OCI-LY7 (cell line): ENCODE measurements around the gene FADS6. TPM values are rescaled to one million over a fixed set of nuclear protein-coding genes. Genes with fewer than 3 reads are reported as not detected.

Experiments
- BruUV-seq: library from RNA; stranded (reverse); fragments of 400-500 nt; replicated peaks from 2 replicates; lab custom pipeline; 2021; lab: Mats Ljungman, UMichigan
- CTCF ChIA-PET: fragments of 300-600 bp; sonication (Branson Sonifier 250); formaldehyde crosslinking; loops from one replicate; lab custom pipeline; 2022; ENCODE audit warnings: antibody characterized with exemption; ENCODE audit not compliant: unreplicated experiment; lab: Charles Lee
- POLR2A ChIA-PET: fragments of 300-600 bp; sonication (Branson Sonifier 250); formaldehyde crosslinking; loops from one replicate; lab custom pipeline; 2022; ENCODE audit warnings: antibody characterized with exemption; lab: Charles Lee
- DNase-seq: peaks from one replicate; pipeline ENCODE4 v3.0.0-alpha.2; 2015; ENCODE audit warnings: low spot score
- H2AFZ ChIP-seq: fragments of 200-600 bp; sonication (generic), shearing (Covaris generic); 2 replicates; pipeline ENCODE4 v1.6.1; 2014; ENCODE audit warnings: mild to moderate bottlenecking, antibody characterized with exemption, low read length, moderate library complexity
- H3K27ac ChIP-seq: fragments of 200-600 bp; sonication (generic); 2 replicates; pipeline ENCODE4 v1.5.1; 2014; ENCODE audit warnings: mixed run types, low read depth, mild to moderate bottlenecking, moderate library complexity, low read length, inconsistent platforms; ENCODE audit not compliant: poor library complexity, severe bottlenecking
- H3K36me3 ChIP-seq: fragments of 200-600 bp; sonication (generic); 2 replicates; pipeline ENCODE4 v1.6.1; 2014; ENCODE audit warnings: mild to moderate bottlenecking, antibody characterized with exemption, low read length, moderate library complexity, mixed read lengths; ENCODE audit not compliant: insufficient read depth
- H3K4me1 ChIP-seq: fragments of 200-600 bp; sonication (generic); 2 replicates; pipeline ENCODE4 v1.5.1; 2014; ENCODE audit warnings: mild to moderate bottlenecking, low read length; ENCODE audit not compliant: insufficient read depth, poor library complexity, severe bottlenecking
- H3K4me2 ChIP-seq: fragments of 200-600 bp; sonication (generic); 2 replicates; pipeline ENCODE4 v1.6.1; 2014; ENCODE audit warnings: mild to moderate bottlenecking, low read length
- H3K4me3 ChIP-seq: fragments of 200-600 bp; sonication (generic); 2 replicates; pipeline ENCODE4 v1.5.1; 2014; ENCODE audit warnings: mild to moderate bottlenecking, low read depth, low read length; ENCODE audit not compliant: poor library complexity, severe bottlenecking
- H3K79me2 ChIP-seq: fragments of 200-600 bp; sonication (generic); 2 replicates; pipeline ENCODE4 v1.6.1; 2016; ENCODE audit warnings: low read depth, mild to moderate bottlenecking, low read length, moderate library complexity, mixed read lengths; ENCODE audit not compliant: insufficient read depth
- H3K9me2 ChIP-seq: fragments of 200-600 bp; sonication (generic); 2 replicates; pipeline ENCODE4 v1.6.1; 2016; ENCODE audit warnings: mild to moderate bottlenecking, low read length, mixed read lengths; ENCODE audit not compliant: insufficient read depth
- H3K9me3 ChIP-seq: fragments of 200-600 bp; sonication (generic); 2 replicates; pipeline ENCODE4 v1.6.1; 2014; ENCODE audit warnings: mild to moderate bottlenecking, mixed run types, low read length, mixed read lengths
- H4K20me1 ChIP-seq: fragments of 200-600 bp; sonication (generic); 2 replicates; pipeline ENCODE4 v1.6.1; 2014; ENCODE audit warnings: mild to moderate bottlenecking, antibody characterized with exemption, low read length, moderate library complexity, mixed read lengths; ENCODE audit not compliant: insufficient read depth
- CTCF ChIP-seq: fragments of 200-600 bp; sonication (generic); conservative IDR thresholded peaks from 2 replicates; pipeline ENCODE4 v1.5.1; 2014; ENCODE audit warnings: mild to moderate bottlenecking, antibody characterized with exemption, low read length, moderate library complexity, mixed read lengths
- EZH2phosphoT487 ChIP-seq: fragments of 200-600 bp; sonication (generic); IDR thresholded peaks from 2 replicates; pipeline ENCODE4 v1.6.1; 2018; ENCODE audit warnings: low read depth, borderline replicate concordance, mild to moderate bottlenecking, mixed run types, antibody characterized with exemption, low read length, moderate library complexity, mixed read lengths
- intact Hi-C: fragments of 100-400 bp; cut with micrococcal nuclease; formaldehyde crosslinking; loops from one replicate; pipeline ENCODE4 v1.10.0; 2022; ENCODE audit not compliant: unreplicated experiment
- total RNA-seq, 2 experiments: library from RNA; depleted of rRNA in 1 of 2; stranded (reverse); fragments of >200 nt in 1 of 2; shearing (Covaris generic) in 1 of 2; gene quantifications; 2 replicates each; pipeline ENCODE4 v1.2.3, GENCODE V29; 2014 to 2022

Gene FADS6
- total RNA-seq, 2 experiments from 2014 or later, result not detected

DNA sequence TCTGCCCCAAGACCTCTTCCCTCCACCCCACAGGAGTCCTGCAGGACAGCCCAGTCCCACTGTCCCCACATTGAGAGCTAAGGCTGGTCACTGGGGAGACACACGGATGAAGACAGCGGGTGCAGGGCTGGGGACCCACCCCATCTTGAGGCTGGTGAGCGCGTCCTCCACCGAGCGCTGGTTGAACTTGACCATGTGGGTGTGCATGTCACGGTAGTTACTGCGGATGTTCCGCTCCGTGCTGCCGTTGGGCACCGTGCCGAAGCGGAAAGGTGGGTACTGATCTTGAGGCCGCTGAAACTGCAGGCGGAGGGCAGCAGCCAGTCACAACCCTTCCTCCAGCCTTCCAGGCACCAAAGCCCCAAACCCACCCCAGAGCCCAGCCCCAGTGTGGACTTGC, 46.8 kb downstream of the FADS6 start:
- no peak for DNase-seq
- H3K4me1 ChIP-seq, result peaks cover 2% of the 10 kb centered on the region
- ChIA-PET POLR2A (no interaction called here), CTCF (interaction anchor here (0.6 kb wide), 1 partner anchor 56 kb away, joined by 7 read pairs; no protein-coding TSS in a partner anchor)
- no TSS peak for BruUV-seq
- H3K4me2 ChIP-seq, result no peak overlapping the region
- intact Hi-C loops, result no loop called here
- H3K27ac ChIP-seq, result no peak overlapping the region
- no peaks in the 10 kb centered on the region for H3K9me3 ChIP-seq
- no peak overlapping the region for H2AFZ ChIP-seq
- no peaks in the 10 kb centered on the region for H4K20me1 ChIP-seq
- H3K79me2 ChIP-seq, result no peaks in the 10 kb centered on the region
- no peak overlapping the region for H3K4me3 ChIP-seq
- no peaks in the 10 kb centered on the region for H3K9me2 ChIP-seq
- H3K36me3 ChIP-seq, result no peaks in the 10 kb centered on the region
- TF ChIP-seq EZH2phosphoT487 (no peak), CTCF (no peak)

DNA sequence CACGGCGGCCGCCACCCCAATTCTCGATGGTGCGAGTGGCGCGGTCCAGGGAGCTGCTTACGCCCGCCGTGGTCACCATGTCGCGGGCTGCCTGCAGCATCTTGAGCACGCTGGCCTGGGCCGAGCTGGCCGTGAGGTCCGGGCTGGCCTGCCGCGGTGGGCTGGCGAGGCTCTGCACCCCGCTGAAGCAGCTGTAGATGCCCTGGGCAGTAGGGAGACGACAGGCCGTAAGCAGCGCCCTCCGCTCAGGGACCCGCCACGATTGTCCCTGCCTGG, 50.1 kb downstream of the FADS6 start:
- Histone ChIP-seq H3K9me3 (no peaks in the 10 kb centered on the region), H3K79me2 (no peaks in the 10 kb centered on the region), H3K4me3 (no peak overlapping the region), H3K27ac (no peak overlapping the region), H3K9me2 (no peaks in the 10 kb centered on the region), H3K4me2 (no peak overlapping the region), H3K36me3 (no peaks in the 10 kb centered on the region), H2AFZ (no peak overlapping the region), H3K4me1 (peaks cover 21% of the 10 kb centered on the region), H4K20me1 (no peaks in the 10 kb centered on the region)
- intact Hi-C loops, result no loop called here
- POLR2A ChIA-PET, result interaction anchor here (0.6 kb wide), 1 partner anchor 1015 kb away, joined by 4 read pairs; no protein-coding TSS in a partner anchor
- TF ChIP-seq CTCF, result no peak
- no peak for TF ChIP-seq EZH2phosphoT487
- BruUV-seq, result no TSS peak
- CTCF ChIA-PET, result no interaction called here
- DNase-seq, result no peak

- POLR2A ChIA-PET, result interaction anchor here (0.6 kb wide), 1 partner anchor 1014 kb away, joined by 4 read pairs; no protein-coding TSS in a partner anchor
- Histone ChIP-seq H3K36me3 (no peaks in the 10 kb centered on the region), H3K9me3 (no peaks in the 10 kb centered on the region), H3K4me1 (peaks cover 21% of the 10 kb centered on the region), H2AFZ (no peak overlapping the region), H3K4me2 (no peak overlapping the region), H4K20me1 (no peaks in the 10 kb centered on the region), H3K79me2 (no peaks in the 10 kb centered on the region), H3K9me2 (no peaks in the 10 kb centered on the region), H3K27ac (no peak overlapping the region), H3K4me3 (no peak overlapping the region)
- TF ChIP-seq CTCF (no peak), EZH2phosphoT487 (no peak)
- DNase-seq, result no peak
- intact Hi-C loops, result no loop called here
- BruUV-seq, result no TSS peak
- CTCF ChIA-PET, result no interaction called here
Measured at GRCh38 chr17:74842599-74843351, 50.7 kb downstream of the FADS6 start.
